ENCODE results near the gene RING1.

DNA sequence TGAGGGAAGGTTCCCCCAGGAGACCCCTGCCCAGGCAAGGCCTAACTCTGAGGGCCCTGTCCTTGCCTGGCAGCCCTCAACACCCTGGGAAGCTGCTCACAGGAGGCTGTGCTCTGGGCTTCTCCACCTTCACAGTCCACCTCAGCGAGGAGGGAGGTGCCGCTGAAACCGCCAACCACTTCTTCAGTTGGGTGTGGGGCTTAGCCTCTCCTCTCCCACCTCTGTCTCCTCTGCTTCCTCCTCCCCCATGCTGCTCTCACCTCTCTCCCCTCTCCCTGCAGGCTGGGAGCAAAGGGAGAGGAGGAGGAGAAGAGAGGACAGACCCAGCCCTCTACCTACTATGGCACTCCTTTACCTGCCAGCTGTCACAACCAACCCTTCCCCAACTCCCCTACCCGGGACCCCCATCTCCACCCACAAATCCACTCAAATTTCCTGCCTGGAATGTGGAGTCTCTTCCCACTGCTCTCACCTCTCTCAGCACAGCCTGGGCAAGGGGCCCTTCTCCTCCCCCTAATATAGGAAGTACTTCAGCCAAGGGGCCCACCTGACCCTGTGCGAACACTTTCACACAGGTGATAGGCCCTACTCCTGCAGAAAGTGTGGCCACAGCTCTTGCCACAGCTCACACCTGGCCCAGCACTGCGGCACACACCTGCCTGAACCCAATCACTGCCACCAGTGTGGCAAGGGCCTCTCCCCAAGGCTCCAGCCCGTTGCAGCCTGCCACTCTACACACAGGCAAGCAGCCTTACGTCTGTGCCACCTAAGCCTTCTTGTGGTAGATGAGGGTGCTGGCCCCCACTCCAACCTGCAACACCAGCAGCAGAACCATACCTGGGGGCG is 7.2 kb downstream of the RING1 start:
- TF ChIP-seq GATA2 (IDR thresholded peaks at IDR 0.05; ENCODE audit: low read depth, low read length) (no peak), GATA3 (IDR thresholded peaks at IDR 0.05; ENCODE audit: low read depth, low read length) (no peak)

Data from SH-SY5Y (cell line).